OCI-LY3 (cell line): ENCODE results near the gene PHF3.
A peak's percentile ranks its signal among the peaks of the same experiment; 100 is the strongest.

Experiments
- H2AFZ ChIP-seq: fragments of 200-600, 300-600 bp; shearing (Covaris generic); 2 replicates; pipeline ENCODE4 v1.6.0; 2014; ENCODE audit warnings: antibody characterized with exemption, low read depth, low read length
- H3K27ac ChIP-seq: fragments of 200-600, 300-600 bp; sonication (generic); 2 replicates; pipeline ENCODE4 v1.5.1; 2014; ENCODE audit warnings: mild to moderate bottlenecking, low read length, moderate library complexity, mixed read lengths
- H3K27me3 ChIP-seq: fragments of 200-600, 300-600 bp; sonication (generic); 2 replicates; pipeline ENCODE4 v1.6.1; 2014; ENCODE audit warnings: low read depth, low read length, mixed read lengths
- H3K36me3 ChIP-seq: fragments of 200-600, 300-600 bp; sonication (generic); replicated peaks from 2 replicates; pipeline ENCODE3; 2014; ENCODE audit warnings: low read depth, low read length, mixed read lengths
- H3K4me1 ChIP-seq: fragments of 300-600, 200-600 bp; sonication (generic); 2 replicates; pipeline ENCODE4 v1.6.1; 2014; ENCODE audit warnings: low read length, mixed read lengths
- H3K4me2 ChIP-seq: fragments of 200-600, 300-600 bp; sonication (generic); 2 replicates; pipeline ENCODE4 v1.6.1; 2014; ENCODE audit warnings: low read length, mixed read lengths
- H3K4me3 ChIP-seq: fragments of 300-600, 200-600 bp; sonication (generic); 2 replicates; pipeline ENCODE4 v1.5.1; 2014; ENCODE audit warnings: antibody characterized with exemption, mild to moderate bottlenecking, low read length, moderate library complexity
- H3K79me2 ChIP-seq: fragments of 300-600, 200-600 bp; shearing (Covaris generic); 2 replicates; pipeline ENCODE4 v1.6.1; 2014; ENCODE audit warnings: mild to moderate bottlenecking, low read length, mixed read lengths
- H3K9ac ChIP-seq: fragments of 300-600, 200-600 bp; shearing (Covaris generic); 2 replicates; pipeline ENCODE4 v1.6.0; 2014; ENCODE audit warnings: mild to moderate bottlenecking, low read length, moderate library complexity
- H3K9me3 ChIP-seq: fragments of 200-600, 300-600 bp; shearing (Covaris generic); 2 replicates; pipeline ENCODE4 v1.6.1; 2014; ENCODE audit warnings: low read length, mixed read lengths; ENCODE audit not compliant: insufficient read depth
- H4K20me1 ChIP-seq: fragments of 200-600, 300-600 bp; sonication (generic); 2 replicates; pipeline ENCODE4 v1.6.1; 2016; ENCODE audit warnings: low read length, mixed read lengths; ENCODE audit not compliant: insufficient read depth
- CTCF ChIP-seq: fragments of 200-600, 300-600 bp; sonication (generic); IDR thresholded peaks from 2 replicates; pipeline ENCODE4 v1.5.1; 2014; ENCODE audit warnings: antibody characterized with exemption, low read length, low read depth
- EZH2phosphoT487 ChIP-seq: fragments of 200-600 bp; shearing (Covaris generic); IDR thresholded peaks from 2 replicates; pipeline ENCODE4 v1.6.1; 2018; ENCODE audit warnings: antibody characterized with exemption, mixed run types, low read depth

PHF3 gene

DNA sequence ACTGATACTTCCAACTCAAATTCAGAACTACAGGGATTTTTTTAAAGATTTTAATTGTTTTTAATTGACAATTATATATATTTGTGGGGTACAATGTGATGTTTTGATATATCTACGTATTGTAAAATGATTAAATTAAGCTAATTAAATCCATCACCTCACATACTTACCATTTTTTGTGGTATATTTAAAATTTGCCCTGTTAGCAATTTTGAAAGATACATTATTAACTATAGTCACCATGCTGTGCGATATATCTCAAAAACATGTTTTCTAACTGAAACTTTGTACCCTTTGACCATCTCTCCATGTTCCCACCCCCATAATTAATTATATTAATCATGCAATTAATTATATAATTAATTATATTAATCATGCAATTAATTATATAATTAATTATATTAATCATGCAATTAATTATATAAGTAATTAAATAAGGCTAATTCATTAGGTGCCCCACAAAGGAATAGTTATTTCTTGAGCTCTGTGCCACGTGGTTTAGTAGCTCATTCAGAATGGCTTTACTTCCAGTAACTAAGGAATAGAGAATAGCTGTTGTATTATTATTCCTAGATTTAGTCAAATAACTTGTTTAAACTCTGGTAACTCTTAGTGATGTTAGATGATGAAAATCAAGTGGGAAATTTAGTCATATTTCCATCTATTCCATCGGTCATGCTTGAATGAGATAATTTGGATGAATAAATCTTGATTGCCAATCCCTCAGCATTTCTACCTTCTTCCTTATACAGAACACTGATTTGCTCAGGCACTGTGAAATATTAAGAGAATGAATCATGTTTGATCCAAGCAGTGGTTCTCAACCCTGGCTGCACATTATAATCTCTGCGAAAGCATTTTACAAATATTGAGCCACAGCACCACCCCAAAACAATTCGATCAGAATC, 38.2 kb upstream of the PHF3 start:
- peak overlapping the region; percentile 95 for H3K4me2 ChIP-seq
- H3K4me1 ChIP-seq: peaks cover 18% of the 10 kb centered on the region
- H3K9ac ChIP-seq: peak overlapping the region; percentile 68; the same call in 1 of the 2 replicates
- H2AFZ ChIP-seq: peak overlapping the region; percentile 100
- H4K20me1 ChIP-seq: no peaks in the 10 kb centered on the region
- H3K4me3 ChIP-seq: peak overlapping the region; percentile 85
- H3K27ac ChIP-seq: no peak overlapping the region
- no peaks in the 10 kb centered on the region for H3K9me3 ChIP-seq
- H3K79me2 ChIP-seq: no peaks in the 10 kb centered on the region
- TF ChIP-seq CTCF: no peak
- TF ChIP-seq EZH2phosphoT487: no peak
- H3K27me3 ChIP-seq: 0 out of 2 replicates have a peak, but pooled peaks cover 6% of the 10 kb centered on the region
- H3K36me3 ChIP-seq: no peaks in the 10 kb centered on the region

- H3K9ac ChIP-seq: peak overlapping the region; percentile 68
- peak overlapping the region; percentile 9; the same call in 1 of the 2 replicates for H3K27ac ChIP-seq
- H3K4me2 ChIP-seq: peak overlapping the region; percentile 95
- peak overlapping the region; percentile 100 for H2AFZ ChIP-seq
- no peaks in the 10 kb centered on the region for H4K20me1 ChIP-seq
- TF ChIP-seq EZH2phosphoT487 (no peak), CTCF (peak; percentile 95)
- peak overlapping the region; percentile 85 for H3K4me3 ChIP-seq
- no peaks in the 10 kb centered on the region for H3K79me2 ChIP-seq
- no peaks in the 10 kb centered on the region for H3K9me3 ChIP-seq
- H3K36me3 ChIP-seq: no peaks in the 10 kb centered on the region
- peaks cover 18% of the 10 kb centered on the region for H3K4me1 ChIP-seq
- 0 out of 2 replicates have a peak, but pooled peaks cover 6% of the 10 kb centered on the region for H3K27me3 ChIP-seq
These were observed 37.3 kb upstream of the PHF3 start for GRCh38 chr6:63598049-63599036.

DNA sequence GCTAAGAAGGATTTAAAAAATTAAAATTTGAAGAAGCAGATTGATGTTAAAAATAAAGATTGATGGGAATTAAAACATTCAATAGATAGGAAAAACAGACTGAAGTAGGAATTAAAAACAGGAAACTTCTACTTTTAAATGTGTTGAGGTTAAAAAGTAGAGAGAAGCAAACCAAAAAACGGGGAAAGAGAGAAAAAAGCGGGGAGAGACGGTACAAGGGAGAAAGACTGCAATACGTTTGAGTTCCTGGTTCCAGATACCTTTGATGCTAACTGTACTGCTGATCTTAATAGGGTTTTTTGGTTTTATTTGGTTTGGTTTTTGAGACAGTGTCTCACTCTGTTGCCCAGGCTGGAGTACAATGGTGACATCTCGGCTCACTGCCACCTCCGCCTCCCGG, 36.4 kb upstream of the PHF3 start:
- H3K27ac ChIP-seq: no peak overlapping the region
- peaks cover 18% of the 10 kb centered on the region for H3K4me1 ChIP-seq
- H3K9ac ChIP-seq: peak overlapping the region; percentile 68
- H2AFZ ChIP-seq: peak overlapping the region; percentile 100
- TF ChIP-seq EZH2phosphoT487: no peak
- no peak for TF ChIP-seq CTCF
- no peaks in the 10 kb centered on the region for H3K36me3 ChIP-seq
- no peaks in the 10 kb centered on the region for H3K9me3 ChIP-seq
- no peaks in the 10 kb centered on the region for H4K20me1 ChIP-seq
- H3K4me2 ChIP-seq: peak overlapping the region; percentile 95
- H3K79me2 ChIP-seq: no peaks in the 10 kb centered on the region
- H3K4me3 ChIP-seq: peak overlapping the region; percentile 85
- H3K27me3 ChIP-seq: 0 out of 2 replicates have a peak, but pooled peaks cover 6% of the 10 kb centered on the region
